ENCODE measurements around the gene TIMM13.

TIMM13 gene

DNA sequence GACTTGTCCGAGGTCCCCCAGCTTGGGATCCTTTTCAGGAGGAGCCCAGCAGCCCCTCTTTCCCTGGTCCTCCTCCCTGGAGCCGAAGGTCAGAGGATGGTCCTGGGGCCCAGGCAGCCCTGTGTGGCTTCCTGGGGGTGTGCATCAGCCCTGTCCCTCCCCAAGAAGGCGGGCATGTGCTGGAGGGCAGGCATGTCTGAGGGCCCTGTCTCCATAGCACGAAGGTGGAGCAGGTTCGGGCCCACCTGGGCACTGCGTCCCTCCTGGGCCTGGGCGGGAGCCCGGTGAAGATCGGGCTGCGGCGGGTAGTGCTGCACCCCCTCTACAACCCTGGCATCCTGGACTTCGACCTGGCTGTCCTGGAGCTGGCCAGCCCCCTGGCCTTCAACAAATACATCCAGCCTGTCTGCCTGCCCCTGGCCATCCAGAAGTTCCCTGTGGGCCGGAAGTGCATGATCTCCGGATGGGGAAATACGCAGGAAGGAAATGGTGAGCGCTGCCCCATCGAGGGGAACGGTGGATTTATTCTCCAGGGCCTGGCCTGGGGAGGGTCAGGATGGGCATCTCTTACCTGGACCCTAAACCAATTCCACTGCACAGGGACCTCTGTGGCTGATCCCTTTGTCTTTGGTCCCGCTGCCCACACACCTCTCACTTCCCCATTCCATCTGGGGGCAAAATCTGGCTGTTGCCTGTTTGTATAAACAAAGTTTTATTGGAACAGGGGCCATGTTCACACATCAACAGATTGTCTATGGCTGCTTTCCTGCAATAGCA lies 10.9 kb downstream of the TIMM13 start:
- peaks cover 0 to 11% (median 6%) of the 10 kb centered on the region in 11 experiments; a peak in 6 of 22 replicates for H3K9me3 ChIP-seq (replicated peaks in 1 of 11)
- H3K4me3 ChIP-seq, result no peak overlapping the region
- H3K27me3 ChIP-seq, result no peaks in the 10 kb centered on the region
- H4K20me1 ChIP-seq, result peaks cover 0 to 35% (median 5%) of the 10 kb centered on the region in 11 experiments; a peak in 11 of 22 replicates
- no peak for TF ChIP-seq Cebpa-rat (IDR thresholded peaks at IDR 0.05)
- peaks cover 10 to 38% (median 30%) of the 10 kb centered on the region in 11 experiments; a peak in 18 of 22 replicates for H3K36me3 ChIP-seq
- peak overlapping the region in 4 of 11 experiments; percentile 22 to 36 (median 30); a peak in 4 of 22 replicates for H3K9ac ChIP-seq
- peaks cover 15 to 60% (median 39%) of the 10 kb centered on the region in 10 experiments for H3K4me1 ChIP-seq
- H3K4me2 ChIP-seq, result peak overlapping the region; percentile 32 to 75 (median 58)
- peak overlapping the region in 6 of 11 experiments; percentile 9 to 55 (median 30); a peak in 7 of 22 replicates for H3K27ac ChIP-seq

DNA sequence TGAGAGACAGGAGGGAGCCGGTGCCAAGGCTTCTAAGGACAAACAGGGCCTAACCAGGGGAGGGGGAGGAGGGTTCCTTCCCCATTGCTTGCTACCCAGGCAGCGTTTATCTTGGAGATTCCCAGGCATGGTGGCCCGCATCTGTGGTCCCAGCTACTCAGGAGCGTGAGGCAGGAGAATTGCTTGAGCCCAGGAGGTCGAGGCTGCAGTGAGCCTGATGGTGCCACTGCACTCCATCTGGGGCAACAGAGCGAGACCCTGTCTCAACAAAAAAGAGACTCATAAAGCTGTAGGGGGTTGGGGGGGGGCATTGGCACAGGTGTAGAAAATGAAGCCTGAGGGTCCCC lies 11.4 kb downstream of the TIMM13 start:
- Histone ChIP-seq H3K9ac (peak overlapping the region in 3 of 11 experiments; percentile 25 to 36 (median 36); a peak in 2 of 22 replicates), H3K9me3 (replicated peaks in 1 of 11) (peaks cover 0 to 12% (median 6%) of the 10 kb centered on the region in 11 experiments; a peak in 6 of 22 replicates)

GRCh38 chr19:2415281-2415972 lies 12.0 kb downstream of the TIMM13 start:
- Histone ChIP-seq H3K27ac (peak overlapping the region in 2 of 11 experiments; percentile 22 to 55; a peak in 3 of 22 replicates), H3K4me2 (peak overlapping the region in 10 of 11 experiments; percentile 2 to 75 (median 56); a peak in 11 of 22 replicates), H3K9ac (peak overlapping the region in 3 of 11 experiments; percentile 25 to 36 (median 36); a peak in 2 of 22 replicates), H3K27me3 (no peaks in the 10 kb centered on the region), H3K4me3 (no peak overlapping the region), H3K4me1 (peaks cover 15 to 49% (median 37%) of the 10 kb centered on the region in 10 experiments), H3K36me3 (peaks cover 10 to 35% (median 25%) of the 10 kb centered on the region in 11 experiments; a peak in 18 of 22 replicates), H3K9me3 (replicated peaks in 1 of 11) (peaks cover 0 to 14% (median 6%) of the 10 kb centered on the region in 11 experiments; a peak in 9 of 22 replicates), H4K20me1 (peaks cover 0 to 24% (median 0%) of the 10 kb centered on the region in 11 experiments; a peak in 5 of 22 replicates)
- TF ChIP-seq Cebpa-rat (IDR thresholded peaks at IDR 0.05), result no peak

More for the DNA sequence above, 11.4 kb downstream of the TIMM13 start:
- peak overlapping the region in 6 of 11 experiments; percentile 9 to 55 (median 30); a peak in 6 of 22 replicates for H3K27ac ChIP-seq
- H3K27me3 ChIP-seq, result no peaks in the 10 kb centered on the region
- TF ChIP-seq Cebpa-rat (IDR thresholded peaks at IDR 0.05), result no peak
- H3K4me3 ChIP-seq, result no peak overlapping the region
- H3K4me1 ChIP-seq, result peaks cover 15 to 54% (median 37%) of the 10 kb centered on the region in 10 experiments
- H4K20me1 ChIP-seq, result peaks cover 0 to 29% (median 3%) of the 10 kb centered on the region in 11 experiments; a peak in 5 of 22 replicates
- H3K36me3 ChIP-seq, result peaks cover 10 to 37% (median 30%) of the 10 kb centered on the region in 11 experiments; a peak in 18 of 22 replicates
- peak overlapping the region in 10 of 11 experiments; percentile 37 to 75 (median 60); a peak in 18 of 22 replicates for H3K4me2 ChIP-seq

GRCh38 chr19:2413629-2414028 lies 13.8 kb downstream of the TIMM13 start:
- Histone ChIP-seq H3K9ac (no peak overlapping the region), H3K36me3 (peaks cover 9 to 26% (median 16%) of the 10 kb centered on the region in 11 experiments; a peak in 17 of 22 replicates), H3K27ac (no peak overlapping the region), H3K27me3 (no peaks in the 10 kb centered on the region), H3K4me2 (no peak overlapping the region), H3K4me3 (no peak overlapping the region), H3K9me3 (replicated peaks in 1 of 11) (peaks cover 0 to 24% (median 14%) of the 10 kb centered on the region in 11 experiments; a peak in 15 of 22 replicates), H3K4me1 (peaks cover 15 to 43% (median 36%) of the 10 kb centered on the region in 10 experiments), H4K20me1 (peaks cover 0 to 16% (median 0%) of the 10 kb centered on the region in 11 experiments; a peak in 4 of 22 replicates)
- TF ChIP-seq Cebpa-rat (IDR thresholded peaks at IDR 0.05), result no peak

GRCh38 chr19:2413159-2413558 lies 14.2 kb downstream of the TIMM13 start:
- Histone ChIP-seq H3K36me3 (peaks cover 9 to 26% (median 16%) of the 10 kb centered on the region in 11 experiments; a peak in 17 of 22 replicates), H3K9ac (no peak overlapping the region), H3K27me3 (no peaks in the 10 kb centered on the region), H4K20me1 (peaks cover 0 to 16% (median 0%) of the 10 kb centered on the region in 11 experiments; a peak in 4 of 22 replicates), H3K9me3 (replicated peaks in 1 of 11) (peaks cover 0 to 24% (median 14%) of the 10 kb centered on the region in 11 experiments; a peak in 15 of 22 replicates), H3K4me2 (peak overlapping the region in 1 of 11 experiments; percentile 31; a peak in 1 of 22 replicates), H3K27ac (no peak overlapping the region), H3K4me3 (no peak overlapping the region), H3K4me1 (peaks cover 15 to 43% (median 36%) of the 10 kb centered on the region in 10 experiments)
- TF ChIP-seq Cebpa-rat (IDR thresholded peaks at IDR 0.05), result no peak

DNA sequence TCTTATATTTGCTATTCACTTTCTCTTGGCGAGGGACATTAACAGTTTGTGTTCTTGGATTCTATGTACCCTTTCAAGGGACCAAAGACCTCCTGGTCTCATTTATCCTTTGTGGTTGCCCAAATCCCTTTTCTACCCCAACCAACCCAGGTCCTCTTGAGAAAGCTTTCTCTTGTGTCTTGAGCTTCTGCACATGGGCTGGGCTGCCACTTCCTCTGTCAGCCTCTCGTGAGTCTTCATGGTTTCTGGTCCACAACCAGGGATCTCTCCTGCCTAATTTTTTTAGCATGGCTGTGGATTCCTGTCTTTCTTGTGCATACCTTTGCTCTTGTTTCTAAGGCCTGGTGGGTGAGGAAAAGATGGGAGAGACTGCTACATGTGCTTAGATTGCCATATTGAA lies 14.9 kb downstream of the TIMM13 start:
- Histone ChIP-seq H4K20me1 (peaks cover 0 to 16% (median 0%) of the 10 kb centered on the region in 11 experiments; a peak in 3 of 22 replicates), H3K36me3 (peaks cover 8 to 23% (median 11%) of the 10 kb centered on the region in 11 experiments; a peak in 17 of 22 replicates), H3K9ac (no peak overlapping the region; a peak in 1 of 22 replicates), H3K9me3 (replicated peaks in 1 of 11) (peaks cover 0 to 24% (median 14%) of the 10 kb centered on the region in 11 experiments; a peak in 15 of 22 replicates), H3K4me1 (peaks cover 14 to 36% (median 30%) of the 10 kb centered on the region in 10 experiments), H3K27me3 (no peaks in the 10 kb centered on the region), H3K4me2 (peak overlapping the region in 8 of 11 experiments; percentile 8 to 37 (median 24); a peak in 11 of 22 replicates), H3K4me3 (no peak overlapping the region), H3K27ac (no peak overlapping the region; a peak in 1 of 22 replicates)
- TF ChIP-seq Cebpa-rat (IDR thresholded peaks at IDR 0.05), result no peak

GRCh38 chr19:2411709-2412108 lies 15.7 kb downstream of the TIMM13 start:
- Histone ChIP-seq H3K9me3 (replicated peaks in 1 of 11) (peaks cover 0 to 18% (median 10%) of the 10 kb centered on the region in 11 experiments; a peak in 14 of 22 replicates), H3K36me3 (peaks cover 3 to 16% (median 6%) of the 10 kb centered on the region in 11 experiments; a peak in 16 of 22 replicates), H4K20me1 (peaks cover 0 to 16% (median 0%) of the 10 kb centered on the region in 11 experiments; a peak in 3 of 22 replicates), H3K9ac (no peak overlapping the region), H3K4me2 (no peak overlapping the region), H3K27me3 (no peaks in the 10 kb centered on the region), H3K27ac (no peak overlapping the region), H3K4me3 (no peak overlapping the region), H3K4me1 (peaks cover 12 to 31% (median 26%) of the 10 kb centered on the region in 10 experiments)
- no peak for TF ChIP-seq Cebpa-rat (IDR thresholded peaks at IDR 0.05)

DNA sequence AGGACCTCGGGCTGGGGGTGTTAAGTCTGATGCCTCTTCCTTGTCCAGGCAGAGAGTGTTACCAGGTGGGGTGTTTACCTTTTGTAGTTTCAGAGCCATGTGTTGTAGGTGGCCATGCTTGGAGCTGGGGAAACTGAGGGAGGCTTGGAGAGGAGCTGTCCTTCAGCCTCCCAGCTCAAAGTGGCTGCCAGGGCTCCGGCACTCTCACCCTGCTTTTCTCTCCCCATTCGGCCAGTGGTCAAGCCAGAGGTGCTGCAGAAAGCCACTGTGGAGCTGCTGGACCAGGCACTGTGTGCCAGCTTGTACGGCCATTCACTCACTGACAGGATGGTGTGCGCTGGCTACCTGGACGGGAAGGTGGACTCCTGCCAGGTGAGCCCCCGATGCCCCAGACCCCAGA lies 17.4 kb downstream of the TIMM13 start:
- Histone ChIP-seq H3K4me1 (peaks cover 4 to 23% (median 19%) of the 10 kb centered on the region in 10 experiments; a peak in 19 of 20 replicates), H3K9ac (no peak overlapping the region), H3K27ac (no peak overlapping the region), H3K9me3 (replicated peaks in 1 of 11) (peaks cover 0 to 18% (median 9%) of the 10 kb centered on the region in 11 experiments; a peak in 14 of 22 replicates), H3K36me3 (0 out of 22 replicates have a peak, but pooled peaks cover 0 to under 1% (median 0%) of the 10 kb centered on the region in 11 experiments), H3K27me3 (no peaks in the 10 kb centered on the region), H4K20me1 (no peaks in the 10 kb centered on the region; a peak in 1 of 22 replicates), H3K4me2 (no peak overlapping the region), H3K4me3 (no peak overlapping the region)
- TF ChIP-seq Cebpa-rat (IDR thresholded peaks at IDR 0.05), result no peak
